ENCODE measurements around the gene LLGL2. TPM values are rescaled to one million over a fixed set of nuclear protein-coding genes. Genes with fewer than 3 reads are reported as not detected.

The LLGL2 gene
- total RNA-seq, 6 experiments from 2014 or later, result 0.14 to 0.55 (median 0.46) TPM

- Mint-ChIP-seq H3K27ac (no peak overlapping the region), H3K36me3 (ENCODE audit: low read depth) (no peaks in the 10 kb centered on the region), H3K4me3 (no peak overlapping the region), H3K27me3 (ENCODE audit: insufficient read depth) (peaks cover 2% of the 10 kb centered on the region), H3K9me3 (no peaks in the 10 kb centered on the region), H3K4me1 (ENCODE audit: low read depth) (no peaks in the 10 kb centered on the region)
- no peak for DNase-seq
- TF ChIP-seq CTCF (IDR thresholded peaks at IDR 0.05), result no peak
These were observed 24.9 kb upstream of the LLGL2 start for GRCh38 chr17:75500419-75501216.

GRCh38 chr17:75501378-75502071 is 24.0 kb upstream of the LLGL2 start:
- DNase-seq, result no peak
- no peak overlapping the region for H3K4me3 Mint-ChIP-seq
- H3K36me3 Mint-ChIP-seq (ENCODE audit: low read depth), result no peaks in the 10 kb centered on the region
- peaks cover 1% of the 10 kb centered on the region for H3K27me3 Mint-ChIP-seq (ENCODE audit: insufficient read depth)
- H3K4me1 Mint-ChIP-seq (ENCODE audit: low read depth), result no peaks in the 10 kb centered on the region
- no peak for TF ChIP-seq CTCF (IDR thresholded peaks at IDR 0.05)
- H3K27ac Mint-ChIP-seq, result no peak overlapping the region
- H3K9me3 Mint-ChIP-seq, result no peaks in the 10 kb centered on the region

DNA sequence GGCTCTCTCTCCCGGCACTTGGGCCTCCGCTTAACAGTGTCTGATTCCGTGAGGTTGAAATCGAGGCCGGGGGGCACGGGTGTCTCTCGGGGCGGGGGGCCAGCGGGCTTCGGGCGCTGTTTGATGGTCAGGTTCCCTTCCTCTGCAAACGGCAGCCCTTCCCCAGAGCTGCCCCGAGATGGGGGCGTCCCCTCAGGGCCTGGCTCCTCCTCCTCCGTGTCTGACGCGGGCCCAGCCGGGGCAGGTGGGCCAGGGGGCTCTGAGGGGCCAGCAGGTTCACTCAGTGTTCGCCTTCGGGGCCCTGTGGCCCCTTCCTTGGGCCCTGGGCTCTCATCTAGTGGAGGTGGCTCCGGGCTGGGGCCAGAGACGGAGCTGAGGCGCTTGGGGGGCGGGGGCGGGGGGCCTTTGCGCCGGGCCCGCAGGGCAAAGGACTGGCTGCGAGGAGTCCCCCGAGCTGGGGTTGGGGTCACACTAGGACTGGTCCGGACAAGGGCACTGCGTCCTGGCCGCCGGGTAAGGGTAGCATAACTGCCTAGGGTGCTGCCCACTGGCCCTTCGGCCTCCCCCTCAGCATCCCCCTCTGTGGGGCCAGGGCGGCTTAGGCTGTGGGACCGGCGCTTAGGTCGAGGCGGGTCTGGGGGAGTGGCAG is 23.3 kb upstream of the LLGL2 start:
- H3K27me3 Mint-ChIP-seq (ENCODE audit: insufficient read depth), result no peaks in the 10 kb centered on the region; the same call in 1 of the 2 replicates
- H3K4me1 Mint-ChIP-seq (ENCODE audit: low read depth), result no peaks in the 10 kb centered on the region
- H3K4me3 Mint-ChIP-seq, result no peak overlapping the region
- no peak for DNase-seq
- TF ChIP-seq CTCF (IDR thresholded peaks at IDR 0.05), result no peak
- H3K27ac Mint-ChIP-seq, result no peak overlapping the region
- H3K9me3 Mint-ChIP-seq, result no peaks in the 10 kb centered on the region
- no peaks in the 10 kb centered on the region for H3K36me3 Mint-ChIP-seq (ENCODE audit: low read depth)

GRCh38 chr17:75502721-75503329 is 22.7 kb upstream of the LLGL2 start:
- Mint-ChIP-seq H3K27me3 (ENCODE audit: insufficient read depth) (no peaks in the 10 kb centered on the region; the same call in 1 of the 2 replicates), H3K4me1 (ENCODE audit: low read depth) (no peaks in the 10 kb centered on the region), H3K9me3 (no peaks in the 10 kb centered on the region), H3K36me3 (ENCODE audit: low read depth) (no peaks in the 10 kb centered on the region), H3K4me3 (no peak overlapping the region), H3K27ac (no peak overlapping the region)
- no peak for DNase-seq
- TF ChIP-seq CTCF (IDR thresholded peaks at IDR 0.05), result no peak

DNA sequence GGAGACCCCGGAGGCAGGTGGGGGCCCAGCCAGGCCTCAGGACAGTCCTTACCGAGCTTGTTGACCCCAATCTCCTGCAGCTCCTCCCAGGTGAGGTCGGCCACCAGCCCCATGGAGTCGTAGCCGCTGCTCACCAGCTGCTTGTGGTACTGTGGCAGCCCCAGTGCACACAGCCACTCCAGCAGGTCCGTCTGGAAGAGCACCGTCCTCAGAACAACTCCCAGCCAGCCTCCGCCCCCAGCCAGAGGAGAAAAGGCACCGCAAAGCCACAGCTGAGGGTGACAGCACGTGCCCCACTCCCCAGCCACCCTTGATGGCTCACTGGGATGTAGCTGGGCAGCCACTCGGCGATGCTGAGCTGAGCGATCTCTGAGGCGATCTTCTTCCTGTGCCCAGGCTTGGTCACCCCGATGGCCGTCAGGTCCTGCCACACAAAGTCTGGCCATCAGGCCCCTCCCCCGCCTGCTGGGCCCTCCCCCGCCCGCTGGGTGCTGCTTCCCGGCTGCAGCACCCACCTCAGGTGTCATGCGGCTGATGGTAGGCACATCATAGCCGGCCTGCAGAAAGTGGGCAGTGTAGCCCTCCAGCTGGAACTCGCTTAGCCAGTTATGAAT is 22.1 kb upstream of the LLGL2 start:
- no peak overlapping the region for H3K4me3 Mint-ChIP-seq
- H3K9me3 Mint-ChIP-seq, result no peaks in the 10 kb centered on the region
- peaks cover 2% of the 10 kb centered on the region; the same call in 1 of the 2 replicates for H3K4me1 Mint-ChIP-seq (ENCODE audit: low read depth)
- TF ChIP-seq CTCF (IDR thresholded peaks at IDR 0.05), result no peak
- no peaks in the 10 kb centered on the region; the same call in 1 of the 2 replicates for H3K27me3 Mint-ChIP-seq (ENCODE audit: insufficient read depth)
- no peak for DNase-seq
- H3K27ac Mint-ChIP-seq, result no peak overlapping the region
- H3K36me3 Mint-ChIP-seq (ENCODE audit: low read depth), result no peaks in the 10 kb centered on the region

Measured in HFFc6 (cell line).